ENCODE measurements around the gene DNAJC22.
"Not testable (repeated sequence)": the region's sequence is repeated elsewhere in the genome, so short reads cannot be mapped to it uniquely, and the experiment has no call there.

DNAJC22 gene

DNA sequence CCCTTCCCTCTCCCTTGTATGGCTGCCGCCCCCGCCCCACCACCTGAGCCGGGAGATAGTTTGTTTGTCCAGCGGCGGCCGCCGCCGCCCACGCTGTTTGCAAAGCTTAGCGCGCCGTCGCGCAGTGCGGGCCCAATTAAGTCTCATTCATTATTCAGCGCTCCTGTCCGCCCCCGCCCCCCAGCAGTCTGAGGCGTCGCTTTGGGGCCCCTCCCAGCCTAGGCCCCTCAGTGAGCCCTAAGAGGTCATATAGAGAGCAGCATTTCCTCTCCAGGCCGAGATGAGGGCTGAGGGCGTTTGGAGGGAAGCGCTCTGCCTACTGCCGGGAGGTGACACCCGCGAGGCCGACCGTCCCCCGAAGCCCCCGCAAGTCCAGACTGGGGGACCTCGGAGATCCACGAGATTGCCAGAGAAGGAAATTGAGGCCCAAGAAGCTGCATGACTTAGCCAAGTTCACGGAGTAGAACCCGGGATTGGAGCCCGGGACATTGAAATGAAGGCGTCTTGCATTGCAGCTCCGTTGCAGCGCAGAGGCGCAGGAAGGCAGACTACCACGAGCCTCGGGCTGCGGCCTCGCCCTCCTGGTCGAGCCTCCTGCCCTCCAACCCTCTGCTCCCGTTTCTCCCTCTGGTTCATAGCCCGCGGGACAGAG is at the start of gene DNAJC22:
DNAJC22 (plus strand) TSS at position 230 of the 652 bp plus-strand sequence. CDS start 1,985 bp downstream, outside the sequence.
- DNase-seq: no peak

- no peak for DNase-seq
These were observed 49.0 kb upstream of the DNAJC22 start for GRCh38 chr12:49297695-49298060.

- no peak for DNase-seq
These were observed 48.5 kb upstream of the DNAJC22 start for GRCh38 chr12:49298160-49298559.

GRCh38 chr12:49301760-49302159 is 44.9 kb upstream of the DNAJC22 start:
- no peak for DNase-seq

GRCh38 chr12:49304161-49304560 is 42.5 kb upstream of the DNAJC22 start:
- no peak for DNase-seq

DNA sequence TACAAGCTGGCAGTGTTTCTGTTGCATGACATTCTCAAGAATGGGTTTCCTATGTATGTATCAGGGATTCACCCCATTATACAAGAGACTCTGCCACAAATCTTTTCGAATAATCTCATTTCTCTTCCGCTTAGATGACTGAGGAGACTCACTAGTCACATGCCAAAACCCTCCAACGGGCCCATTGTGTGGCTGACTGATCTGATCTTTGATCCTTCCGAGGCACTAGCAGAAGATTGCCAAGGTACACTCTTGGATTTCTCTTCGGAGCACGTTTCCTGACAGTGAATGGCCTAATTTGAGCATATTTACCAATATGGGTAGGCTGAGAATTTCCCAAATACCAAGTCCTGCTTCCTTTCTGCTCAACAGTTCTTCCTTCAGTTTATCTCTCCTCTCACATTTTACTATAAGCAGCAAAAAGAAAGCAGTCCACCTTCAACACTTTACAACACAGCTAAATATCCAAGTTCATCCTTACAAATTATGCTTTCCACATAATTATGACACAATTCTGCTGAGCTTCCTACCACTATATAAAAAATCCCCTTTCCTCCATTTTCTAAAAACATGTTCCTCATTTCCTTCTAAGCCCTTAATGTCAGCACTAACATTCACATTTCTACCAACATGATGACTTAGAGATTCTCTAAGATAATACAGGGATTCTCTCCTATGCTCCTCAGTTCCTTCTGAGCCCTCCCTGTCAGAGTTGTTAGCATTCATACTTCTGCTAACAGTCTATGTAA is 40.8 kb upstream of the DNAJC22 start:
- no peak for DNase-seq

DNA sequence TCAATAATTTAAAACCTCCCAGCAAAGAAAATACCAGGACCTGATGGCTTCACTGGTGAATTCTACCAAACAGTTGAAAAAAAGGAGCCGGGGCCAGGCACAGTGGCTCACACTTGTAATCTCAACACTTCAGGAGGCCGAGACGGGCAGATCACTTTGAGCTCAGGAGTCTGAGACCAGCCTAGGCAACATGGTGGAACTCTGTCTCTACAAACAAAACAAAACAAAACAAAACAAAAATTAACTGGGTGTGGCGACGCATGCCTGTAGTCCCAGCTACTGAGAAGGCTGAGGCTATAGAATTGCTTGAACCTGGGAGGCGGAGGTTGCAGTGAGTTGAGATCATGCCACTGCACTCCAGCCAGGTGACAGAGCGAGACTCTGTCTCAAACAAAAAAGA is 37.3 kb upstream of the DNAJC22 start:
- no peak for DNase-seq

DNA sequence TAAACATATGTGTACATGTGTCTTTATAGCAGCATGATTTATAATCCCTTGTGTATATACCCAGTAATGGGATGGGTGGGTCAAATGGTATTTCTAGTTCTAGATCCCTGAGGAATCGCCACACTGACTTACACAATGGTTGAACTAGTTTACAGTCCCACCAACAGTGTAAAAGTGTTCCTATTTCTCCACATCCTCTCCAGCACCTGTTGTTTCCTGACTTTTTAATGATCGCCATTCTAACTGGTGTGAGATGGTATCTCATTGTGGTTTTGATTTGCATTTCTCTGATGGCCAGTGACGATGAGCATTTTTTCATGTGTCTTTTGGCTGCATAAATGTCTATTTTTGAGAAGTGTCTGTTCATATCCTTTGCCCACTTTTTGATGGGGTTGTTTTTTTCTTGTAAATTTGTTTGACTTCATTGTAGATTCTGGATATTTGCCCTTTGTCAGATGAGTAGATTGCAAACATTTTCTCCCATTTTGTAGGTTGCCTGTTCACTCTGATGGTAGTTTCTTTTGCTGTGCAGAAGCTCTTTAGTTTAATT is 36.2 kb upstream of the DNAJC22 start:
- DNase-seq: not testable (repeated sequence)

DNA sequence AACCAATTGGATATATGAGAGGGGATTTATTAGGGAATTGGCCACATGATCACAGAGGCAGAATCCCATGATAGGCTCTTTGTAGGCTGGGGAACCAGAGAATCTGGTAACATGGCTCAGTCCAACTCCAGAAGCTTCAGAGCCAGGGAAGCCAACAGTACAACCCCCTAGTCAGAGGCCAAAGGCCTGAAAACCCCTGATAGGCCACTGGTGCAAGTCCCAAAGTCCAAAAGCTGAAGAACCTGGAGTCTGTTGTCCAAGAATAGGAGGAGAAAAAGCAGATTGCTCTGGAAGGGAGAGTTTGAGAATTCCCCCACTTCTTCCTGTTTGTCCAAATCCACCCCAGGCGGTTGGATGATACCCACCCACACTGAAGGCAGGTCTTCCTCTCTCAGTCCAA is 31.9 kb upstream of the DNAJC22 start:
- no peak for DNase-seq

DNA sequence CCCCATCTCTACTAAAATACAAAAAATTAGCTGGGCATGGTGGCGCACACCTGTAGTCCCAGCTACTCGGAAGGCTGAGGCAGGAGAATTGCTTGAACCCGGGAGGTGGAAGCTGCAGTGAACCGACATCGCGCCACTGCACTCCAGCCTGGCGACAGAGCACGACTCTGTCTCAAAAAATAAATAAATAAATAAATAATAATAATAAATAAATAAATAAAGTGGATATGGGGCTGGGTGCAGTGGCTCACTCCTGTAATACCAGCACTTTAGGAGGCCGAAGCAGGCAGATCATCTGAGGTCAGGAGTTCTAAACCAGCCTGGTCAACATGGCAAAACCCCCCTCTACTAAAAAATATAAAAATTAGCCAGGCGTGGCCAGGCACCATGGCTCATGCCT is 29.6 kb upstream of the DNAJC22 start:
- not testable (repeated sequence) for DNase-seq

DNA sequence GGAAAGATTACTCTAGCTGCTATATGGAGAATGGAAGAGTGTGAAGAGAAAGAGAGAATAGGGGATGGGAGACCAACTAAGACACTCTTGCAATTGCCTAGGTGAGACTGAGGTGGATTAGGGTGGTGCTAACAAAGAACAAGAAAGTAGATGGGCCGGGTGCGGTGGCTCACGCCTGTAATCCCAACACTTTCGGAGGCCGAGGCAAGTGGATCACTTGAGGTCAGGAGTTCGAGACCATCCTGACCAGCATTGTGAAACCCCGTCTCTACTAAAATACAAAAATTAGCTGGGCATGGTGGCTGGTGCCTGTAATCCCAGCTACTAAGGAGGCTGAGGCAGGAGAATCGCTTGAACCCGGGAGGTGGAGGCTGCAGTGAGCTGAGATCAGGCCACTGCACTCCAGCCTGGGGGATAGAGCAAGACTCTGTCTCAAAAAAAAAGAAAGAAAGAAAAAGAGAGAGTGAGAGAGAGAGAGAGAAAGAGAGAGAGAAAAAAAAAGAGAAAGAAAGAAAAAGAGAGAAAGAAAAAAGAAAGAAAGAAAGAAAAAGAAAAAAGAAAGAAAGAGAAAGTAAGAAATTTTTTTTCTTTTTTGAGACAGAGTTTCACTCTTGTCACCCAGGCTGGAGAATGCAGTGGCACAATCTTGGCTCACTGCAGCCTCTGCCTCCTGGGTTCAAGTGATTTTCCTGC is 26.1 kb upstream of the DNAJC22 start:
- not testable (repeated sequence) for DNase-seq

- no peak for DNase-seq
These were observed 24.4 kb upstream of the DNAJC22 start for GRCh38 chr12:49322367-49322707.

DNA sequence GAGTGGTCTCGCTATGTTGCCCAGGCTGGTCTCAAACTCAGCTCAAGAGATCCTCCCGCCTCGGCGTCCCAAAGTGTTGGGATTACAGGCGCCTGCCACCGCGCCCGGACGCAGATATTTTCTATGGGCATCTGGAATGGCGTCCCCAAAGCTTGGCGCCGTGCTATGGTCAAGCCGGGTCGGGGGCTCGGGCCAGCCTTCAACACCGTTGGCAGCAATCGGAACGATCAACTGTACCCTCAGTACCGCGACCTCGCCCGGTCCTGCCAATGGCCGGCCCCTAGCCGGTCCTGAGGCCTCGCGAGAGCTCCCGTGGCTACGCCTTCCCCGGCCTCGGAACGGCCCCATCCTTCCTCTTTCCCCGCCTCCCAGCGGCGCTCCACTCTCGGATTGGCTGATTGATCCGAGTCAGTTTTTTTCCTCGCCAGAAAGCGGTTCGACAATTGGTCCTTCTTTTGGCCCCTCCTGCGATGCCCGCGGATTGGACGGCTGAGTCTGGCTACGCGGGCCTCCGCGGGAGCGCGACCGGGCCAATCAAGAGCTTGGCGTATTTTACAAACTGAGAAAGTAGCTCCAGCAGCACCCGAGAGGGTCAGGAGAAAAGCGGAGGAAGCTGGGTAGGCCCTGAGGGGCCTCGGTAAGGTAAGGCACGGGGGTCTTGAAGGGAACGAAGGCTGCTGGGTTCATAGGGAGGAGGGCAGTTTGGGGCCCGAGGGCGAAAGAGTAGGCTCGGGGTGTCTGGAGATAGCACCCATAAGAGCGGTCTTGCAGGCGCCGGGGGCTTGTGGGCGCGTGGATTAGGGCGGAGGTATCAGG is 23.8 kb upstream of the DNAJC22 start, which contains the start of gene TROAP:
TROAP (plus strand) TSS at position 548 of the 816 bp plus-strand sequence. CDS start 354 bp downstream, outside the sequence.
- peak; percentile 74 to 98 (median 96) for DNase-seq

GRCh38 chr12:49323524-49324097 is 23.1 kb upstream of the DNAJC22 start:
- DNase-seq: no peak

DNA sequence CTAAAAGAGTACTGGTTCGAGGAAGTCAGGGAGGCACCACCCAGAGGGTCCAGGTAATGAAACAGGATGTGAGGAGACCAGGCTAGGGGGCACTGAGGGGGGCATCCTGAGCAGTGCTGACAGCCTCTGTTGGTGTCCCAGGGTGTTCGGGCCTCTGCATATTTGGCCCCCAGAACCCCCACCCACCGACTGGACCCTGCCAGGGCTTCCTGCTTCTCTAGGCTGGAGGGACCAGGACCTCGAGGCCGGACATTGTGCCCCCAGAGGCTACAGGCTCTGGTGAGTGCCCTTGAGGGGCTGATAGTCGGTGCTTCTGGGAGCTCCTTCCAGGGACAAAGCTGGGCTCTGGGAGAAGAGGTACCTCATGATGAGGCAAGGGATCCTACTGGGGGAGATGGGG is 21.1 kb upstream of the DNAJC22 start:
- DNase-seq: no peak

- no peak for DNase-seq
These were observed 19.3 kb upstream of the DNAJC22 start for GRCh38 chr12:49327368-49327767.

GRCh38 chr12:49327887-49328286 is 18.8 kb upstream of the DNAJC22 start:
- DNase-seq: no peak

- no peak for DNase-seq
These were observed 17.9 kb upstream of the DNAJC22 start for GRCh38 chr12:49328816-49329215.

DNA sequence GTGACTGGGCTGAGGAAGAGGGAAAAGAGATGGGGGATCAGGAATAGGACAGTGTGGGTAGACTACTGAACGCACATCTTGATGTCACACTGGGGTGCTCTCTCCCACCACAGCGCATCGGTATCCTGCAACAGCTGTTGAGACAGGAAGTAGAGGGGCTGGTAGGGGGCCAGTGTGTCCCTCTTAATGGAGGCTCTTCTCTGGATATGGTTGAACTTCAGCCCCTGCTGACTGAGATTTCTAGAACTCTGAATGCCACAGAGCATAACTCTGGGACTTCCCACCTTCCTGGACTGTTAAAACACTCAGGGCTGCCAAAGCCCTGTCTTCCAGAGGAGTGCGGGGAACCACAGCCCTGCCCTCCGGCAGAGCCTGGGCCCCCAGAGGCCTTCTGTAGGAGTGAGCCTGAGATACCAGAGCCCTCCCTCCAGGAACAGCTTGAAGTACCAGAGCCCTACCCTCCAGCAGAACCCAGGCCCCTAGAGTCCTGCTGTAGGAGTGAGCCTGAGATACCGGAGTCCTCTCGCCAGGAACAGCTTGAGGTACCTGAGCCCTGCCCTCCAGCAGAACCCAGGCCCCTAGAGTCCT is 16.6 kb upstream of the DNAJC22 start:
- no peak for DNase-seq

GRCh38 chr12:49330631-49331379 is 15.9 kb upstream of the DNAJC22 start:
- no peak for DNase-seq
